HEK293T (cell line): ENCODE data around the gene KMT2C.

Source experiments
- BHLHE40 ChIP-seq: fragments of 450-650 bp; IDR thresholded peaks from 2 replicates; pipeline ENCODE4 v1.6.1; 2016; ENCODE audit warnings: mild to moderate bottlenecking, moderate library complexity, borderline replicate concordance
- FOXA1 ChIP-seq: fragments of 450-650 bp; IDR thresholded peaks from 2 replicates; pipeline ENCODE4 v1.6.1; 2016; ENCODE audit warnings: mild to moderate bottlenecking
- LEF1 ChIP-seq: fragments of 450-650 bp; IDR thresholded peaks from 2 replicates; pipeline ENCODE4 v1.6.1; 2017; ENCODE audit warnings: mild to moderate bottlenecking, borderline replicate concordance
- NFRKB ChIP-seq: fragments of 450-650 bp; IDR thresholded peaks from 2 replicates; pipeline ENCODE4 v1.6.1; 2016; ENCODE audit warnings: mild to moderate bottlenecking, moderate library complexity
- SUZ12 ChIP-seq: fragments of 450-650 bp; IDR thresholded peaks from 2 replicates; pipeline ENCODE4 v1.6.1; 2016; ENCODE audit warnings: mild to moderate bottlenecking
- TARDBP ChIP-seq: fragments of 450-650 bp; IDR thresholded peaks from 2 replicates; pipeline ENCODE4 v1.6.1; 2016
- ZNF384 ChIP-seq: fragments of 450-650 bp; IDR thresholded peaks from 2 replicates; pipeline ENCODE4 v1.6.1; 2016
- TF ChIP-seq, protein P1 (sequence below): fragments of 450-650 bp; IDR thresholded peaks from 2 replicates; pipeline ENCODE4 v1.6.1; 2016

DNA sequence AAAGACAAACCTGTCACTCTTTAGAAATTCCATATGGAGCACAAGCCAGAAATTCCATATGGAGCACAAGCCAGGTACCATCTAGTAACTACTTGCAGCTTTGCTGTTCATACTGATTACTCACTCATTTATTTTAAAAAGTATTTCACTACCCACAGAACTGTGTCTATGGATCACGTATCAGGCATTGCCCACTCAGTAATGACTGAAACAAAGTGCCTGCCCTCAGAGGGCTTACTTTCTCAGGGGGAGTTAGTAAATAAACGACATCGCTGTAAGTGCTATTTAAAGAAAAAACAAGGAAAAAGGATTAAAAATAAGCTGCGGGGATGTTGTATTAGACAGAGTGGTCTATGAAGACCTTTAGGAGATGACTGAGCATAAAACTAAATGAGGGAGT, 239.4 kb downstream of the KMT2C start:
- TF ChIP-seq SUZ12 = no peak
- TF ChIP-seq LEF1 = no peak
- TF ChIP-seq FOXA1 = no peak
- TF ChIP-seq BHLHE40 = no peak
- no peak for TF ChIP-seq ZNF384
- no peak for TF ChIP-seq NFRKB
- no peak for TF ChIP-seq TARDBP
- TF ChIP-seq, protein P1, sequence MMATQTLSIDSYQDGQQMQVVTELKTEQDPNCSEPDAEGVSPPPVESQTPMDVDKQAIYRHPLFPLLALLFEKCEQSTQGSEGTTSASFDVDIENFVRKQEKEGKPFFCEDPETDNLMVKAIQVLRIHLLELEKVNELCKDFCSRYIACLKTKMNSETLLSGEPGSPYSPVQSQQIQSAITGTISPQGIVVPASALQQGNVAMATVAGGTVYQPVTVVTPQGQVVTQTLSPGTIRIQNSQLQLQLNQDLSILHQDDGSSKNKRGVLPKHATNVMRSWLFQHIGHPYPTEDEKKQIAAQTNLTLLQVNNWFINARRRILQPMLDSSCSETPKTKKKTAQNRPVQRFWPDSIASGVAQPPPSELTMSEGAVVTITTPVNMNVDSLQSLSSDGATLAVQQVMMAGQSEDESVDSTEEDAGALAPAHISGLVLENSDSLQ = no peak
